ENCODE data around the gene UBL4B.
"Not testable (repeated sequence)": the region's sequence is repeated elsewhere in the genome, so short reads cannot be mapped to it uniquely, and the experiment has no call there.

UBL4B gene, protein sequence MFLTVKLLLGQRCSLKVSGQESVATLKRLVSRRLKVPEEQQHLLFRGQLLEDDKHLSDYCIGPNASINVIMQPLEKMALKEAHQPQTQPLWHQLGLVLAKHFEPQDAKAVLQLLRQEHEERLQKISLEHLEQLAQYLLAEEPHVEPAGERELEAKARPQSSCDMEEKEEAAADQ

DNA sequence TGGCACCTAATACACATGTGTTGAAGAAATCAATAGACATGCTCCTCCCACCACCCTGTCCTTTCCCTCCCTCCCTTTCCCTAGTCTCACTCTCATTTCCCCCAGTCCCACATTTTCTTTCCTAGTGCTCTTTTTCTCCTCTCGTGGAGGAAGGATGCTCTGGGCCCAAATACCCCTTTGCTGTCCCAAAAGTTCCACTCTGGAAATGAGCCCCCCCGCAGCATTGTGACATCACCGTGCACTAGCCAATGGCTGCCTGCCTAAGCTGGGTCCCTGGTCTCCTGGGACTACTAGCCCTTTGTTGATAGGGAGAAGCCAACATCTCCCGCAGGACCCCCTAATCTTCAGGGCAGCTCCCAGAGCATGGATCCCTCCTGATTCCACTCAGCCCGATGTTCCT is at the start of gene UBL4B:
Gene UBL4B, plus strand, starts transcription at position 301 of the 400 bp plus-strand sequence. Its CDS starts 92 bp downstream, at position 393.
- no peak for DNase-seq

GRCh38 chr1:110062612-110063011 is 49.6 kb upstream of the UBL4B start:
- no peak for DNase-seq

DNA sequence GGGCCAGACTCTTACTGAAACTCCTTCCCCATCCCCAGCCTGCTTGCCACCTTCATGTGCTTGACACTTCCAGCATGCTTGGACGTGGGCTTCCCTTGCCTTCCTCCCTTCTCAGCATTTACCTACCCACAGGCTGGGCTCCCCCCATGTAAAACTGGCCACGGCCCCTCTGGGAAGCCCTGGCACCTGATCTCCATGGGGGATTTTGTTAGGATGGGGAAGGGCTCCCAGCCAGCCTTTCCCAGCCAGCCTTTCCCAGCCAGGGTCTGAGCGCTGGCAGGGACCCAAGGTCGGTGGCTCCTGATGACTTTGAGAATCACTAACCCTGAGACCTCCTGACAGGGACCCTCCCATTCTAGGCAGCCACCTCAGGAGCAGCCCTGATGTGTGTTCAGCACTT is 48.5 kb upstream of the UBL4B start:
- DNase-seq, result no peak

DNA sequence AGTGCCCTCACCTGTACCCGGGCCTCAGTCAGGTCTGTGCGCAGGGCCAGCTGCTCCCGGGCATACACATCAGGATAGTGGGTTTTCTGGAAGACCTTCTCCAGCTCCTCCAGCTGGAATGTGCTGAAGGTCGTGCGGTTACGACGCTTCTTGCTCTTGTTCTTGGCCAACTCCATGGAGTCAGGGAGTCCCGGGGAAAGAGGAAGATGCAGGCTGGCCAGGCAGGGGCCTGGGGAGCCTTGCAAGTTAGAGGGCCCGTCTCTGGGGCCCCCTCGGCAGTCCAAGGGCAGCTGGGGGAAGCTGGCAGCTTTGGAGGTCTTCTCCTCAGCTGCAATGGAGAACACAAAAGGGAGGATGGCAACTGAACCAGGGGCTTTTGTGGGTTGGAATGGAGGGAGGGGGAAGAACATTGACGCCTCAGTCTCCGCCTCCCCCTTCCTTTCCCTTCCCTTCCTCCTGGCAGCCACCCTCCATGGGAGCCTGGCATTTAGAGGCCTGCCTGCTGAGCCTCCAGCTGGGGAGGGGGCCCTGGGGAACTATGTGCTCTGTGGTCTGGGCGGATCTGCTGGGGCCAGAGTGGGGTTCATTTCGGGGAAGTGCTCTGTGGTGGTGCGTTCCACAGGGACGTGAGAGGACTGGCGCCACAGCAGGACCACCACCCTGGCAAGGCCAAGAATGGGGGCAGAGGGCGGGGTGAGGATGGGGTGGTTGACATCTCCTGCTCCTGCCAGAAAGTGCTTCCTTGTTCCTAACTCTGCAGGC is 47.5 kb upstream of the UBL4B start:
- DNase-seq, result no peak

GRCh38 chr1:110065841-110066240 is 46.4 kb upstream of the UBL4B start:
- no peak for DNase-seq

DNA sequence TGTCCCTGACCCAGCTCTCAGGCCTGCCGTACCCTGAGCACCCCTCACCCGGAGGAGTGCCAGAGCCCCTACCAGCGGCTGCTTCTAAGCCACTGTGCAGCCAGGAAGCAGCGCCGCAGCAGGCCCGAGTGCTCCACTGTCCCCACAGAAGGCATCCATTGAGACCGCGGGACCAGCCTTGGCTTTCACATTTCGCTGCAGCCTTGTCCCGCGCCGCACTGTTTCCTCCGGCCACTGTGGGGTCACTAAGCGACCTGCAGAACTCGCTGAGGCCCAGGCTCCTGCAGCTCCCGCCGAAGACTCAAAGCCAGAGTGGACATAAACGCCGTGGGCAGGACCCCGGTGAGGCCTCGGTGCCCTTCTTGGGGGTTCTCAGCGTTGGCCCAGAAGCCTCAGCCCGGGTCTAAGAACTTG is 44.8 kb upstream of the UBL4B start:
- DNase-seq, result no peak

- DNase-seq, result peak; percentile 41
These were observed 44.2 kb upstream of the UBL4B start for GRCh38 chr1:110067893-110068645.

DNA sequence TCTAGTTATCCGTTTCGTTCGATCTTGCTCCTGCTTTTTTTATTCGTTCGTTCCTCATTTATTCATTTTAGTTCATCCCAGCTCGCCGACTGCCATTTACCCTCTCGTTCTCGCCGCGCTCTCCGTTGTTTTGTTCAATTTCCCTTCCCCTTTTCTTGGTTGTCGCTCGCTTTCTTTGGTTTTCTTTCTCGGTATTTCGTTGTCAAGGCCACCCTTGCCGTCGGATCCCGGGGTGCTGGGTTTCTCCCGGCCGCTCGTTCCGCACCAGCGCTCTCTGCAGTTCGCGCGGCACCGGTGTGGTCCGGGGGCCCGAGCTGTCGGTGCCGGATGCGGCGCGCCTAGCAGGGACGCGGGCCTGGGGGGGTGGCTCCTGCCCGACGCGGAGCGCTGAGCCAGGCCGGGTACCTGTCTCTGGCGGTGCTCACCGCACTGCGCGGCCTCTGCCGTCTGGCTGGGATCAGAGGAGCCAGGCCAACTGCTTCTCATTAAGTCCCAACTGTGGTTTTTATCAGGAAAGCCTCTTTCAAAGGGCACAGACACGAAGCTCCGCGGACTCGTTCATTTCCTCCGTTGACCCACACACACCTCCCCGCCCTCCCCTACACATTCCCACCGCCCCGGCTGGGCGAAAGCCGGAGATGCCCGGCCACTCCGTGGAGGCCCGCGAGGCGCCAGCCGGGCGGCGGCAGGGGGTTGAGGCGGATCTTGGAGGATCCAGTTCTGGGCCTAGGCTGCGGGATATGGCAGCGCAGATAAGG is 43.4 kb upstream of the UBL4B start:
- DNase-seq, result peak; percentile 64

DNA sequence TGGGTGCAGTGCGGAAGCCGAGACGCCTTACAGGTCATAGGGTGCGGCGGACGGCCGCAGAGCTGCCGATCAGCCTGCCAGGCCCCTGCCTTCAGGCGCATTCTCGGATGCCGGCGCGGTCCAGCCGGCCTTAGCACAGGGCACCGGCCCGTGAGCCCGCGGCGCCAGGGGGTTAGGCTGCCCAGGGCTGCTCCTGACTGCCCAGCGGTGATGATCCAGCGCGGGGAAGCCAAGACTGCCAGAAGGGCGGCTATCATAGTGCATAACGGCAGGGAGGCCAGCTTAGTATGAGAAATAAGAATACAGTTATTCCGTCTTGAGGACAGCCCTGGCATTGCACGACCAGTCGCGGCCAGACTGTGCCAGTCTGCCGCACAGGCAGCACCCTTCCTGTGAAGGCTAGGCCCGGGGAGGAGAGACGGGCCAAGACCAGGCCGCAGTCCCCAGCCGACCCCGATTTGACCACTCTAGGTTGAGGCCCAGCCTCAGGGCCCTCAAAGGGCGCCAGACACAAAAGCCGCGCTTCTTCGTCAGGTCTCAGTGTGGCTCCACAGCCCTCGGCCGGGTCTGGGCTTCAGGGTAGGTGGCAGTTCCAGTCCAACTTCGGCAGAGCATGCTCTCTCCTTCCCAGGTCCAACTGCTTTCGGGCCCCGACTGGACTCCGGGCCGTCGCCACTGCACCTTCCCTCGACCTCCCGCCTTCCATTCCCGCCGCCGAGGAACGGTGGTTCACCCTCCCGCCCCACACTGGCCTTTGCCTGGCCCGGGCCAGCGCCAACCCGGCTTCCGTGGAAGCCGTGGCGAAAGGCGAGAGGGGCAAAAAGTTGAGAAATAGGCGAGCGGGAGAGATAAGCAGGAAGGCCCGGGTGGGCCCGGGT is 42.6 kb upstream of the UBL4B start:
- no peak for DNase-seq

- DNase-seq, result no peak
These were observed 42.0 kb upstream of the UBL4B start for GRCh38 chr1:110070282-110070669.

DNA sequence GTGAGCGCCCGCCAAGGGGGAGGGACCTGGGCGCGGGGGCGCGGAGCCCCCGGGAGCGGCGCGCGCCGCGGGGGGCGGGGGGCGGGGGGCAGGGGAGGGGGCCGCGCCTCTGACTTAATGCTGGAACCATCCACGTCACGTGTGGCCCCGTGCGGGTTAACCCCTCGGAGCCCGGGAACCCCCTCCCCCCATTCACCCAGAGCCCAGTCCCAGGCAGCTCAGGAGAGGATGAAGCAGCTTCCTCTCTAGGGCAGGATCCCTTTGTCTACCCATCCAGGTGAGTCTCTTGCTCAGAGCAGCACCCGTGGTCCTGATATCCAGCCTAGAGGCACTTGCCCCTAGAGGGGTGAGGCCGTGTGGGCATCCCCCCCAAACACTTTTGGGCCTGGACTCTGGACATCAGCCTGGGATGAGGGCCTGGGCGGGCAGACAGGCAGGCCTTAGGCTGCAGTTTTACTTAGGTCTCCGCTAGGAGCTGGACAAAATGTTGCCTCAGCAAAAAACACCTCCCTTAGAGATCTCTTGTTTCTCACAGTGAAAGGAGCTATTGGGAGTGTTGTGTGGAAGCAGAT is 41.5 kb upstream of the UBL4B start, which contains the start of gene ALX3:
Gene ALX3, minus strand, starts transcription at position 2 of the 572 bp plus-strand sequence. CDS start 60 bp downstream, outside the sequence.
- no peak for DNase-seq

GRCh38 chr1:110074166-110074565 is 38.1 kb upstream of the UBL4B start:
- no peak for DNase-seq

DNA sequence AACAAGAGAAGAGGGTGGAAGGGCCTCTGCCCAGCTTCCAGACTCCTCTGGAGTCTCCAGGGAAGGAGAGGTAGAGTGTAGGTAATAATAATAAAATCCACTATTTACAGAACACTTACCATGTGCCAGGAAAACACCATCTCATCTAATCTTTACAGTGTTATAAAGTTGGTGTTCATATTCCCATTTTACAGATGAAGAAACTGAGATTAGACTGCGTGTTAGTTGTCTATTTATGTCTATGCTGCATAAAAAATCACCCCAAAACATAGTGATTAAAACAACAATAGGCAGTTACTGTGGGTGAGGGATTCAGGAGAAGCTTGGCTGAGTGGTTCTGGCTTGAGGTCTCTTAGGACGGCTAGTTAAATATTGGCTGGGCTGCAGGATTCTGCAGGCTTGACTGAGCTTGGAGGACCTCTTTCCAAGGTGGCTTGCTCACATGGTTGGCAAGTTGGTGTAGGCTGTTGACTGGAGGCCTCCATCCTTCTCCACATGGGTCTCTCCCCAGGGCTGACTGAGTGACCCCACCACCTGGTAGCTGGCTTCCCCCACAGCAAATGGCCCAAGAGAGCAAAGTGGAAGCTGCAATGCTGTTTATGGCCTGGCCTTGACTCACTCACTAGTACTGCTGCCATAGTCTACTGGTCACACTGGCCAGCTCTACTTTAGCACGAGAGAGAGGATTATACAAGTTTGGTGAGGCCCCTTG is 35.3 kb upstream of the UBL4B start:
- no peak for DNase-seq

DNA sequence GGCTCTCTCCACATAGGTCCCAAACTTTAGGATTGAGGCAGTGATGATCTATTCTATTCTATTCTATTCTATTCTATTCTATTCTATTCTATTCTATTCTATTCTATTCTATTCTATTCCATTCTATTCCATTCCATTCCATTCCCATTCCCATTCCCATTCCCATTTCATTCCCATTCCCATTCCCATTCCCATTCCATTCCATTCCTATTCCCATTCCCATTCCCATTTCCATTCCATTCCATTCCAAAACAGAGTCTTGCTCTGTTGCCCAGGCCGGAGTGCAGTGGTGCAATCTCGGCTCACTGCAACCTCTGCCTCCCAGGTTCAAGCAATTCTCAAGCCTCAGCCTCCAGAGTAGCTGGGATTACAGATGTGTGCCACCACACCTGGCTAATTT is 32.2 kb upstream of the UBL4B start:
- DNase-seq, result not testable (repeated sequence)

DNA sequence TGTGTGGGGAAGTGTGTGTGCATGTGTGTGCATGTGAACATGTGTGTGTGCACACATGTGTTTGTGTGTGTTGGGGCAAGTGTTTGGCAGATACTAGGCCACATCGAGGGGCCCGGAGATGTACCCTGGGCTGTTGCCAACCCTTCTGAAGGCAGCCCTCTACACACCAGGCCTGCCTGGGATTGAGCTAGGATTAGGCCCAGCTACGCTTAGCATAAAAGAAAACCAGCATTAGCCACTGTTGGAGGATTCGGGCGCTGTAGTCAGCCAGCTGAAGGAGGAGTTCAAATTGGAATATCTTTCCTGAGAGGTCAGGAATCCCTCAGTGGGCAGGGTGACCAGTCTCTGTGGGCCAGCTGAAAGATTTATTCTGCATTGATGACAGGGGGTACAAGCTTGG is 31.2 kb upstream of the UBL4B start:
- DNase-seq, result no peak

DNA sequence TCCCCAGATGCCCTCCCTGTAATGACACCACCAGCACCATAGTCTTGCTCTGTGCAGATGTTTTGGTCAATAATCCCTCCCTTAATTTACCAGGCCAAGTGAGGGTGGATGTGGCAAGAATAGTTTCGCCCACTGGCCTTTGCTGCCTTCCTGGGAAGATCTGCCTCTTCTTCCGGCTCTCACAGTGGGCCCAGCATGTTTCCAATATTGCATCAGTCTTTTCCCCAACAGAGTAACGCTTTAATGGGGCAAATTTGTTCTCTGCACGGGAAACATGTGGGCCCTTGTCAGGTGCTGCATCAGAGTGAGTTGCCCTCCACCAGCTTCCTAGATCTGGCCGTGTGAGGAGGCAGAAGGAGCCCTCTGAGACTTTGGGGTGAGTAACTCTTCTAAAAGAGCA is 29.8 kb upstream of the UBL4B start:
- DNase-seq, result no peak

GRCh38 chr1:110083061-110083865 is 29.0 kb upstream of the UBL4B start:
- no peak for DNase-seq

DNA sequence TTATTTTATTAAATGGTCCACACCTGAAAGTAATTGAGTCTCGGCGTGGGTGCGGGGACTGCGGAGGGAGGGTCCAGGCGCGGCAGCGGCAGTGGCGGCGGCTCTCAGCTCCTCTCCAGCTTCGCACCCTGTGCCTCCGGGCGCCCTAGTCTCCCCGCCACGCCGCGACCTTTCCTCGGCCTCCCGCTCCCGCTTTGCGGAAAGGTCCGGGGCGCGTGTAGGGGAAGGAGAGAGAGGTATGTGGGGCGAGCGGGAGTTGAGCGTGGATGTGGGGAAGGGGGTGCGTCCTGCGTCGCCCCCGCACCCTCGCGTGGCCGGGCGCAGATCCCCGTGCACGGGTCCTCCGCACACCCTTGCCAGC is 28.4 kb upstream of the UBL4B start:
- no peak for DNase-seq

- no peak for DNase-seq
These were observed 27.8 kb upstream of the UBL4B start for GRCh38 chr1:110084227-110085078.
